Measurements from ENCODE around the gene RBM33. TPM values are rescaled to one million over a fixed set of nuclear protein-coding genes. Genes with fewer than 3 reads are reported as not detected.
A peak's percentile ranks its signal among the peaks of the same experiment; 100 is the strongest.

Gene RBM33
- total and polyA plus RNA-seq, 2 of the 13 experiments (the other 11 are each of a cell fraction or from before 2014, with no cell fraction given) = 12.4 to 28.9 TPM

DNA sequence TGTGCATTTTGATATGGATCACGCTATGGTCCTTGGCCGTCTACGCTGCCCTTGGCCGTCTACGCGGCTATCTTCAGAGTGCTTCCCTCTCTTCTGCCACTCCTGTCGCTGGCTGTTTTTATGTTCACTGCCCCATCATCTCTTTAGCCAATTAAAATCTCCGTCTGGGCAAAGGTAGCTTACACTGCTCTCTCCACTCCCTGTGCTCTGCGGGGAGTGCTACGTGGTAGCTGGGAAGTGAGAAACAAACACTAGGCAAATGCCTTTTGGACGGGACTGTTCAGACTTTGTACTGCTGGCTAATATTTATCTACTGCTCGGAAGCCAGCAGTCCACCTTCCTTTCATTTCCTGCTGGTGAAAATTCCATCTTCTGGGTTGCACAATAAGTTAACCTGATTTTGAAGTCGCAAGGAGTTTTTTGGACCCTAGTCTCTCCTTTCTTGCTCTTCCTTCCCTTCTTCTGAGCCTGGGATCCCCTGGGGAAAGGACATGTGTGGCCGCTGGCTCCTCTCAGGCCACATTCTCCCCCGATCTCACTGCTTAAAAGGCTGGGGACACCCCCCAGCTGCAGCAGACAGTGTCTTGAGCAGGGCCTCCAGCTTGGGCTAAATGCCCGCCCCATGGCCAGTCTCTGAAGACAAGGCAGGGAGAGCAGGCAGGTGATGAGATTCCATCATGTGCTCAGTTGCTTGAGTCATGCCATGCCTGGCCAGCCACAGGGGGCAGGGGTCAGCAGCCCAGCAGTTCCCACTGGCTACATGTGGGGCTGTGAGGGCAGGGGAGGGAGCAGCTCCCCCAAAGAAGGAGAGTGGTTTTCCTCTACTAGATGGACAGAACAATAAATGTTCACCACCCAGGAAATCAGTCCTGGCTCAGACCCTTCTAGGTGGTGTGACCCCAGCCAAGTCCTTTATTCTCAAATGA is 25.5 kb upstream of the RBM33 start (continued):
- TF ChIP-seq, protein P1, sequence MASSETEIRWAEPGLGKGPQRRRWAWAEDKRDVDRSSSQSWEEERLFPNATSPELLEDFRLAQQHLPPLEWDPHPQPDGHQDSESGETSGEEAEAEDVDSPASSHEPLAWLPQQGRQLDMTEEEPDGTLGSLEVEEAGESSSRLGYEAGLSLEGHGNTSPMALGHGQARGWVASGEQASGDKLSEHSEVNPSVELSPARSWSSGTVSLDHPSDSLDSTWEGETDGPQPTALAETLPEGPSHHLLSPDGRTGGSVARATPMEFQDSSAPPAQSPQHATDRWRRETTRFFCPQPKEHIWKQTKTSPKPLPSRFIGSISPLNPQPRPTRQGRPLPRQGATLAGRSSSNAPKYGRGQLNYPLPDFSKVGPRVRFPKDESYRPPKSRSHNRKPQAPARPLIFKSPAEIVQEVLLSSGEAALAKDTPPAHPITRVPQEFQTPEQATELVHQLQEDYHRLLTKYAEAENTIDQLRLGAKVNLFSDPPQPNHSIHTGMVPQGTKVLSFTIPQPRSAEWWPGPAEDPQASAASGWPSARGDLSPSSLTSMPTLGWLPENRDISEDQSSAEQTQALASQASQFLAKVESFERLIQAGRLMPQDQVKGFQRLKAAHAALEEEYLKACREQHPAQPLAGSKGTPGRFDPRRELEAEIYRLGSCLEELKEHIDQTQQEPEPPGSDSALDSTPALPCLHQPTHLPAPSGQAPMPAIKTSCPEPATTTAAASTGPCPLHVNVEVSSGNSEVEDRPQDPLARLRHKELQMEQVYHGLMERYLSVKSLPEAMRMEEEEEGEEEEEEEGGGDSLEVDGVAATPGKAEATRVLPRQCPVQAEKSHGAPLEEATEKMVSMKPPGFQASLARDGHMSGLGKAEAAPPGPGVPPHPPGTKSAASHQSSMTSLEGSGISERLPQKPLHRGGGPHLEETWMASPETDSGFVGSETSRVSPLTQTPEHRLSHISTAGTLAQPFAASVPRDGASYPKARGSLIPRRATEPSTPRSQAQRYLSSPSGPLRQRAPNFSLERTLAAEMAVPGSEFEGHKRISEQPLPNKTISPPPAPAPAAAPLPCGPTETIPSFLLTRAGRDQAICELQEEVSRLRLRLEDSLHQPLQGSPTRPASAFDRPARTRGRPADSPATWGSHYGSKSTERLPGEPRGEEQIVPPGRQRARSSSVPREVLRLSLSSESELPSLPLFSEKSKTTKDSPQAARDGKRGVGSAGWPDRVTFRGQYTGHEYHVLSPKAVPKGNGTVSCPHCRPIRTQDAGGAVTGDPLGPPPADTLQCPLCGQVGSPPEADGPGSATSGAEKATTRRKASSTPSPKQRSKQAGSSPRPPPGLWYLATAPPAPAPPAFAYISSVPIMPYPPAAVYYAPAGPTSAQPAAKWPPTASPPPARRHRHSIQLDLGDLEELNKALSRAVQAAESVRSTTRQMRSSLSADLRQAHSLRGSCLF (CRISPR knock-in tag; IDR thresholded peaks at IDR 0.05; ENCODE audit: borderline replicate concordance) = no peak
- 0 out of 2 replicates have a peak, but pooled peaks have one; percentile 68 for TF ChIP-seq ZNF761 (CRISPR knock-in tag; conservative IDR thresholded peaks at IDR 0.05)
- TF ChIP-seq ZNF234 (CRISPR knock-in tag; conservative IDR thresholded peaks at IDR 0.05) = no peak
- peak; percentile 44; the same call in 1 of the 2 replicates for TF ChIP-seq ZNF160 (CRISPR knock-in tag; IDR thresholded peaks at IDR 0.05)
- TF ChIP-seq, protein P2, sequence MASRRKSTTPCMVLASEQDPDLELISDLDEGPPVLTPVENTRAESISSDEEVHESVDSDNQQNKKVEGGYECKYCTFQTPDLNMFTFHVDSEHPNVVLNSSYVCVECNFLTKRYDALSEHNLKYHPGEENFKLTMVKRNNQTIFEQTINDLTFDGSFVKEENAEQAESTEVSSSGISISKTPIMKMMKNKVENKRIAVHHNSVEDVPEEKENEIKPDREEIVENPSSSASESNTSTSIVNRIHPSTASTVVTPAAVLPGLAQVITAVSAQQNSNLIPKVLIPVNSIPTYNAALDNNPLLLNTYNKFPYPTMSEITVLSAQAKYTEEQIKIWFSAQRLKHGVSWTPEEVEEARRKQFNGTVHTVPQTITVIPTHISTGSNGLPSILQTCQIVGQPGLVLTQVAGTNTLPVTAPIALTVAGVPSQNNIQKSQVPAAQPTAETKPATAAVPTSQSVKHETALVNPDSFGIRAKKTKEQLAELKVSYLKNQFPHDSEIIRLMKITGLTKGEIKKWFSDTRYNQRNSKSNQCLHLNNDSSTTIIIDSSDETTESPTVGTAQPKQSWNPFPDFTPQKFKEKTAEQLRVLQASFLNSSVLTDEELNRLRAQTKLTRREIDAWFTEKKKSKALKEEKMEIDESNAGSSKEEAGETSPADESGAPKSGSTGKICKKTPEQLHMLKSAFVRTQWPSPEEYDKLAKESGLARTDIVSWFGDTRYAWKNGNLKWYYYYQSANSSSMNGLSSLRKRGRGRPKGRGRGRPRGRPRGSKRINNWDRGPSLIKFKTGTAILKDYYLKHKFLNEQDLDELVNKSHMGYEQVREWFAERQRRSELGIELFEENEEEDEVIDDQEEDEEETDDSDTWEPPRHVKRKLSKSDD (CRISPR knock-in tag; IDR thresholded peaks at IDR 0.05; ENCODE audit: low read depth) = peak; percentile 13; the same call in 1 of the 2 replicates
- TF ChIP-seq TOPORS (CRISPR knock-in tag; IDR thresholded peaks at IDR 0.05) = no peak; the same call in 1 of the 2 replicates
- no peak for TF ChIP-seq HMGA1 (CRISPR knock-in tag; conservative IDR thresholded peaks at IDR 0.05)
- no peak; the same call in 1 of the 2 replicates for TF ChIP-seq KDM5A (IDR thresholded peaks at IDR 0.05; ENCODE audit: borderline replicate concordance, low read length)
- TF ChIP-seq XBP1 (CRISPR knock-in tag; IDR thresholded peaks at IDR 0.05) = no peak
- no peak for TF ChIP-seq ZNF768 (CRISPR knock-in tag; IDR thresholded peaks at IDR 0.05)
- TF ChIP-seq ZNF75D (CRISPR knock-in tag; IDR thresholded peaks at IDR 0.05; ENCODE audit: borderline replicate concordance) = no peak
- TF ChIP-seq ZFP90 (CRISPR knock-in tag; IDR thresholded peaks at IDR 0.05; ENCODE audit: borderline replicate concordance) = peak; percentile 86; the same call in 1 of the 2 replicates
- TF ChIP-seq, protein P3, sequence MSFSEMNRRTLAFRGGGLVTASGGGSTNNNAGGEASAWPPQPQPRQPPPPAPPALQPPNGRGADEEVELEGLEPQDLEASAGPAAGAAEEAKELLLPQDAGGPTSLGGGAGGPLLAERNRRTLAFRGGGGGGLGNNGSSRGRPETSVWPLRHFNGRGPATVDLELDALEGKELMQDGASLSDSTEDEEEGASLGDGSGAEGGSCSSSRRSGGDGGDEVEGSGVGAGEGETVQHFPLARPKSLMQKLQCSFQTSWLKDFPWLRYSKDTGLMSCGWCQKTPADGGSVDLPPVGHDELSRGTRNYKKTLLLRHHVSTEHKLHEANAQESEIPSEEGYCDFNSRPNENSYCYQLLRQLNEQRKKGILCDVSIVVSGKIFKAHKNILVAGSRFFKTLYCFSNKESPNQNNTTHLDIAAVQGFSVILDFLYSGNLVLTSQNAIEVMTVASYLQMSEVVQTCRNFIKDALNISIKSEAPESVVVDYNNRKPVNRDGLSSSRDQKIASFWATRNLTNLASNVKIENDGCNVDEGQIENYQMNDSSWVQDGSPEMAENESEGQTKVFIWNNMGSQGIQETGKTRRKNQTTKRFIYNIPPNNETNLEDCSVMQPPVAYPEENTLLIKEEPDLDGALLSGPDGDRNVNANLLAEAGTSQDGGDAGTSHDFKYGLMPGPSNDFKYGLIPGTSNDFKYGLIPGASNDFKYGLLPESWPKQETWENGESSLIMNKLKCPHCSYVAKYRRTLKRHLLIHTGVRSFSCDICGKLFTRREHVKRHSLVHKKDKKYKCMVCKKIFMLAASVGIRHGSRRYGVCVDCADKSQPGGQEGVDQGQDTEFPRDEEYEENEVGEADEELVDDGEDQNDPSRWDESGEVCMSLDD (CRISPR knock-in tag; IDR thresholded peaks at IDR 0.05; ENCODE audit: borderline replicate concordance) = peak; percentile 56; the same call in 1 of the 2 replicates
- TF ChIP-seq, protein P4, sequence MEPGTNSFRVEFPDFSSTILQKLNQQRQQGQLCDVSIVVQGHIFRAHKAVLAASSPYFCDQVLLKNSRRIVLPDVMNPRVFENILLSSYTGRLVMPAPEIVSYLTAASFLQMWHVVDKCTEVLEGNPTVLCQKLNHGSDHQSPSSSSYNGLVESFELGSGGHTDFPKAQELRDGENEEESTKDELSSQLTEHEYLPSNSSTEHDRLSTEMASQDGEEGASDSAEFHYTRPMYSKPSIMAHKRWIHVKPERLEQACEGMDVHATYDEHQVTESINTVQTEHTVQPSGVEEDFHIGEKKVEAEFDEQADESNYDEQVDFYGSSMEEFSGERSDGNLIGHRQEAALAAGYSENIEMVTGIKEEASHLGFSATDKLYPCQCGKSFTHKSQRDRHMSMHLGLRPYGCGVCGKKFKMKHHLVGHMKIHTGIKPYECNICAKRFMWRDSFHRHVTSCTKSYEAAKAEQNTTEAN (CRISPR knock-in tag; conservative IDR thresholded peaks at IDR 0.05) = peak; percentile 81
- no peak for TF ChIP-seq IKZF1 (IDR thresholded peaks at IDR 0.05)
- no peak for TF ChIP-seq ZNF543 (CRISPR knock-in tag; IDR thresholded peaks at IDR 0.05)
